HL-60 (cell line): Measurements from ENCODE around the gene ALKBH7.

Experiments
- POLR2AphosphoS5 ChIP-seq: IDR thresholded peaks from 2 replicates; pipeline ENCODE4 v1.6.1; 2012; ENCODE audit warnings: low read depth
- TF ChIP-seq, protein P1 (sequence below): IDR thresholded peaks from one replicate; pipeline ENCODE4 v1.5.1; 2011; ENCODE audit warnings: low read length, control low read depth, inconsistent platforms; ENCODE audit not compliant: insufficient read depth
- TF ChIP-seq, protein P2 (sequence below): IDR thresholded peaks from 2 replicates; pipeline ENCODE4 v1.6.1; 2012; ENCODE audit warnings: low read depth; ENCODE audit not compliant: insufficient replicate concordance

DNA sequence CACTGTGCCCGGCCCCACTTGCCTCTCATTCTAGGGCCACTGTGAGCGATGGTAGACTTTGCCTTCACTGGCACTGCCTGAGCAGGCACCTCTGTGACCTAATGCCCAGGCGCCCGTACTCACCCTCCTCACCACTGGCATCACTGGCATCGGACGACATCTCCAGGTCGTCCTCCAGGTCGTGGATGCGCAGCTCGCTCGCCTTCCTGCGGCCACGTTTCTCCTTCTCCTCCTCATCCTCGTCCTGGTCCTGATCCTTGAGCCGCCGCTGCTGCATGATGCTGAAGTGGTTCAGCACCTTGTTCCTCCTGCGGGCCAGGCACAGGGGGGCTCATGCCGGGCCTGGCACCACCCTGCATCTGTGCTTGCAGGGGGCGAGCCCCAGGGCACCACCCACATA lies 10.6 kb downstream of the ALKBH7 start:
- TF ChIP-seq, protein P1, sequence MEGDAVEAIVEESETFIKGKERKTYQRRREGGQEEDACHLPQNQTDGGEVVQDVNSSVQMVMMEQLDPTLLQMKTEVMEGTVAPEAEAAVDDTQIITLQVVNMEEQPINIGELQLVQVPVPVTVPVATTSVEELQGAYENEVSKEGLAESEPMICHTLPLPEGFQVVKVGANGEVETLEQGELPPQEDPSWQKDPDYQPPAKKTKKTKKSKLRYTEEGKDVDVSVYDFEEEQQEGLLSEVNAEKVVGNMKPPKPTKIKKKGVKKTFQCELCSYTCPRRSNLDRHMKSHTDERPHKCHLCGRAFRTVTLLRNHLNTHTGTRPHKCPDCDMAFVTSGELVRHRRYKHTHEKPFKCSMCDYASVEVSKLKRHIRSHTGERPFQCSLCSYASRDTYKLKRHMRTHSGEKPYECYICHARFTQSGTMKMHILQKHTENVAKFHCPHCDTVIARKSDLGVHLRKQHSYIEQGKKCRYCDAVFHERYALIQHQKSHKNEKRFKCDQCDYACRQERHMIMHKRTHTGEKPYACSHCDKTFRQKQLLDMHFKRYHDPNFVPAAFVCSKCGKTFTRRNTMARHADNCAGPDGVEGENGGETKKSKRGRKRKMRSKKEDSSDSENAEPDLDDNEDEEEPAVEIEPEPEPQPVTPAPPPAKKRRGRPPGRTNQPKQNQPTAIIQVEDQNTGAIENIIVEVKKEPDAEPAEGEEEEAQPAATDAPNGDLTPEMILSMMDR, result no peak
- TF ChIP-seq POLR2AphosphoS5, result no peak
- TF ChIP-seq, protein P2, sequence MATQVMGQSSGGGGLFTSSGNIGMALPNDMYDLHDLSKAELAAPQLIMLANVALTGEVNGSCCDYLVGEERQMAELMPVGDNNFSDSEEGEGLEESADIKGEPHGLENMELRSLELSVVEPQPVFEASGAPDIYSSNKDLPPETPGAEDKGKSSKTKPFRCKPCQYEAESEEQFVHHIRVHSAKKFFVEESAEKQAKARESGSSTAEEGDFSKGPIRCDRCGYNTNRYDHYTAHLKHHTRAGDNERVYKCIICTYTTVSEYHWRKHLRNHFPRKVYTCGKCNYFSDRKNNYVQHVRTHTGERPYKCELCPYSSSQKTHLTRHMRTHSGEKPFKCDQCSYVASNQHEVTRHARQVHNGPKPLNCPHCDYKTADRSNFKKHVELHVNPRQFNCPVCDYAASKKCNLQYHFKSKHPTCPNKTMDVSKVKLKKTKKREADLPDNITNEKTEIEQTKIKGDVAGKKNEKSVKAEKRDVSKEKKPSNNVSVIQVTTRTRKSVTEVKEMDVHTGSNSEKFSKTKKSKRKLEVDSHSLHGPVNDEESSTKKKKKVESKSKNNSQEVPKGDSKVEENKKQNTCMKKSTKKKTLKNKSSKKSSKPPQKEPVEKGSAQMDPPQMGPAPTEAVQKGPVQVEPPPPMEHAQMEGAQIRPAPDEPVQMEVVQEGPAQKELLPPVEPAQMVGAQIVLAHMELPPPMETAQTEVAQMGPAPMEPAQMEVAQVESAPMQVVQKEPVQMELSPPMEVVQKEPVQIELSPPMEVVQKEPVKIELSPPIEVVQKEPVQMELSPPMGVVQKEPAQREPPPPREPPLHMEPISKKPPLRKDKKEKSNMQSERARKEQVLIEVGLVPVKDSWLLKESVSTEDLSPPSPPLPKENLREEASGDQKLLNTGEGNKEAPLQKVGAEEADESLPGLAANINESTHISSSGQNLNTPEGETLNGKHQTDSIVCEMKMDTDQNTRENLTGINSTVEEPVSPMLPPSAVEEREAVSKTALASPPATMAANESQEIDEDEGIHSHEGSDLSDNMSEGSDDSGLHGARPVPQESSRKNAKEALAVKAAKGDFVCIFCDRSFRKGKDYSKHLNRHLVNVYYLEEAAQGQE, result no peak
